Astrocyte (in vitro differentiated cells and primary cell): ENCODE measurements around the gene DLGAP1. TPM values are rescaled to one million over a fixed set of nuclear protein-coding genes. Genes with fewer than 3 reads are reported as not detected.

Source experiments
- DNase-seq: peaks from one replicate; pipeline ENCODE4 v3.0.0-alpha.2; 2010; ENCODE audit warnings: low read depth
- FAIRE-seq: peaks from 2 replicates; lab custom pipeline; 2011; peaks lifted over from hg19 to GRCh38; lab: Jason Lieb, UNC
- H2AFZ ChIP-seq: 2 replicates; pipeline ENCODE4 v1.6.0; 2012; ENCODE audit warnings: low read depth, low read length, inconsistent platforms
- H3K27ac ChIP-seq: 2 replicates; pipeline ENCODE4 v1.5.1; 2011; ENCODE audit warnings: low read depth, low read length, inconsistent platforms
- H3K27me3 ChIP-seq: 2 replicates; pipeline ENCODE4 v1.6.0; 2011; ENCODE audit warnings: low read length, inconsistent platforms; ENCODE audit not compliant: insufficient read depth
- H3K36me3 ChIP-seq: 2 replicates; pipeline ENCODE4 v1.5.1; 2011; ENCODE audit warnings: low read length, inconsistent platforms; ENCODE audit not compliant: insufficient read depth
- H3K4me1 ChIP-seq: 2 replicates; pipeline ENCODE4 v1.5.1; 2011; ENCODE audit warnings: low read length, inconsistent platforms; ENCODE audit not compliant: insufficient read depth
- H3K4me2 ChIP-seq: 2 replicates; pipeline ENCODE4 v1.6.0; 2012; ENCODE audit warnings: low read length, inconsistent platforms
- H3K4me3 ChIP-seq: 2 replicates; pipeline ENCODE4 v1.5.1; 2011; ENCODE audit warnings: low read depth, mild to moderate bottlenecking, low read length, inconsistent platforms; ENCODE audit not compliant: insufficient read depth
- H3K79me2 ChIP-seq: 2 replicates; pipeline ENCODE4 v1.6.0; 2012; ENCODE audit warnings: mild to moderate bottlenecking, low read length, inconsistent platforms; ENCODE audit not compliant: insufficient read depth
- H3K9ac ChIP-seq: 2 replicates; pipeline ENCODE4 v1.6.0; 2012; ENCODE audit warnings: mild to moderate bottlenecking, low read length, inconsistent platforms
- H3K9me3 ChIP-seq: 2 replicates; pipeline ENCODE4 v1.5.1; 2012; ENCODE audit warnings: low read depth, mild to moderate bottlenecking, low read length, inconsistent platforms; ENCODE audit not compliant: insufficient read depth
- H4K20me1 ChIP-seq: 2 replicates; pipeline ENCODE4 v1.6.0; 2012; ENCODE audit warnings: low read length, inconsistent platforms; ENCODE audit not compliant: insufficient read depth
- H3K27ac Mint-ChIP-seq: one replicate; pipeline ENCODE4 v1.8.0; 2021; ENCODE audit warnings: mild to moderate bottlenecking, mixed read lengths; ENCODE audit not compliant: unreplicated experiment
- H3K27me3 Mint-ChIP-seq: one replicate; pipeline ENCODE4 v1.8.0; 2021; ENCODE audit warnings: low read depth, mixed read lengths; ENCODE audit not compliant: unreplicated experiment
- H3K36me3 Mint-ChIP-seq: one replicate; pipeline ENCODE4 v1.8.0; 2021; ENCODE audit warnings: low read depth, mixed read lengths; ENCODE audit not compliant: unreplicated experiment
- H3K4me1 Mint-ChIP-seq: one replicate; pipeline ENCODE4 v1.8.0; 2021; ENCODE audit warnings: low read depth, mixed read lengths; ENCODE audit not compliant: unreplicated experiment
- H3K4me3 Mint-ChIP-seq: one replicate; pipeline ENCODE4 v1.8.0; 2021; ENCODE audit warnings: mild to moderate bottlenecking, moderate library complexity, mixed read lengths; ENCODE audit not compliant: unreplicated experiment
- H3K9me3 Mint-ChIP-seq: one replicate; pipeline ENCODE4 v1.8.0; 2021; ENCODE audit warnings: mild to moderate bottlenecking, mixed read lengths; ENCODE audit not compliant: unreplicated experiment
- CTCF ChIP-seq: IDR thresholded peaks from 2 replicates; pipeline ENCODE4 v1.5.1; 2011; ENCODE audit warnings: low read depth, mild to moderate bottlenecking, inconsistent platforms, low read length, moderate library complexity; ENCODE audit not compliant: insufficient read depth
- EZH2 ChIP-seq: IDR thresholded peaks from 2 replicates; pipeline ENCODE4 v1.6.1; 2012; ENCODE audit warnings: mild to moderate bottlenecking, low read length, inconsistent platforms; ENCODE audit not compliant: insufficient read depth
- total RNA-seq: library from RNA; stranded (reverse); gene quantifications from 2 replicates; pipeline ENCODE4 v1.2.1, GENCODE V29; 2021

Gene DLGAP1
- total RNA-seq, 1 donor from 2014 or later = 2.3 TPM

GRCh38 chr18:3892152-3892551 is 563.0 kb downstream of the DLGAP1 start:
- no peak overlapping the region for H3K4me3 ChIP-seq
- no peaks in the 10 kb centered on the region for H3K9me3 ChIP-seq
- H3K27ac Mint-ChIP-seq = peak overlapping the region; percentile 71
- no peak overlapping the region for H3K4me3 Mint-ChIP-seq
- H3K9me3 Mint-ChIP-seq = no peaks in the 10 kb centered on the region
- no peak for FAIRE-seq
- TF ChIP-seq CTCF = no peak
- no peak for TF ChIP-seq EZH2
- no peaks in the 10 kb centered on the region for H3K36me3 ChIP-seq
- DNase-seq = no peak
- no peak overlapping the region for H3K9ac ChIP-seq
- H3K4me1 ChIP-seq = peaks cover 9% of the 10 kb centered on the region
- no peak overlapping the region for H2AFZ ChIP-seq
- H3K27me3 Mint-ChIP-seq = no peaks in the 10 kb centered on the region
- no peaks in the 10 kb centered on the region for H4K20me1 ChIP-seq
- H3K27ac ChIP-seq = no peak overlapping the region
- no peaks in the 10 kb centered on the region for H3K27me3 ChIP-seq
- H3K36me3 Mint-ChIP-seq = no peaks in the 10 kb centered on the region
- no peak overlapping the region for H3K4me2 ChIP-seq
- H3K4me1 Mint-ChIP-seq = peaks cover 26% of the 10 kb centered on the region
- no peaks in the 10 kb centered on the region for H3K79me2 ChIP-seq

DNA sequence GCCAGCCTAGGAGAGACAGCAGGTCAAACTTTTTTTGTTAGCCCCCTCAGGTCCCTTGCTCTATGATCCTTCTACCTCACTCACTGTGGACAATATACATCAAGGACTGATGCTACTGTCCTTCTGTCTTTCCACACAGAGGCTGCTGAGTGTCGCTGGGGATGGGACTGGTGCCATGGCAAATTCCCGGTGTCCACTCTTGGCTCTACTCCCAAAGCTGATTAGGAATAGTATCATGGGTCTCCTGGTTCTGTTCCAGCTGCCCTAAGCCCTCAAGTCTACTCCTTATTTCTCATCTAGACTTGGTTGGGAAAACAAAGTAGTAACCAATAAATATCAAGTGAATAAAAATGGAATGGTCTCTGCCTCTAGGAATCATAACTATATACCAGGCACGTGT is 563.9 kb downstream of the DLGAP1 start:
- H4K20me1 ChIP-seq = no peaks in the 10 kb centered on the region
- no peak for FAIRE-seq
- peaks cover 26% of the 10 kb centered on the region for H3K4me1 Mint-ChIP-seq
- no peaks in the 10 kb centered on the region for H3K36me3 ChIP-seq
- no peaks in the 10 kb centered on the region for H3K9me3 Mint-ChIP-seq
- H2AFZ ChIP-seq = no peak overlapping the region
- H3K4me3 ChIP-seq = no peak overlapping the region
- H3K4me2 ChIP-seq = no peak overlapping the region
- DNase-seq = no peak
- TF ChIP-seq CTCF (no peak), EZH2 (no peak)
- H3K27me3 ChIP-seq = no peaks in the 10 kb centered on the region
- H3K27ac Mint-ChIP-seq = no peak overlapping the region
- no peaks in the 10 kb centered on the region for H3K79me2 ChIP-seq
- H3K4me1 ChIP-seq = peaks cover 9% of the 10 kb centered on the region
- H3K27ac ChIP-seq = no peak overlapping the region
- no peak overlapping the region for H3K4me3 Mint-ChIP-seq
- no peaks in the 10 kb centered on the region for H3K36me3 Mint-ChIP-seq
- no peak overlapping the region for H3K9ac ChIP-seq
- no peaks in the 10 kb centered on the region for H3K27me3 Mint-ChIP-seq
- no peaks in the 10 kb centered on the region for H3K9me3 ChIP-seq

DNA sequence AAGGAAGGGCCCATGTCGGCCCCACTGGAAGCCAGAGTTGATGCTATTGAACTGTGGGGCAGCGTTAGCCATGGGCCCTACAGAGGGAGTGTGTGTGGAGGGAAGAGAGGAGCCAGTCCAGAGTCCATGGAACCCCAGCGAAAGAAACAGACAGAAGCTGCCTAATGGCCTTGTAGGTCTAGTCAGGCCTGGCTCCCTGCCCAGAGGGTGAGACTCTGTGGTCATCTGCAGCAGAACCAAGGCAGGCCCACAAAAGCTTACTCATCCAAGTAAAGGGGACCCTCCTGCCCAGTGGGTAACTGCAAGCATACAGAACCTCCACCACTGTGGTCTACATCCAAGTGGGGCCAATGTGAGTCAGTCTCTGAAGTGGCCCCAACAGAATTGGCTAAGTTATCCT is 565.3 kb downstream of the DLGAP1 start:
- H3K27ac ChIP-seq = no peak overlapping the region
- H3K27me3 Mint-ChIP-seq = no peaks in the 10 kb centered on the region
- no peak overlapping the region for H3K9ac ChIP-seq
- H3K9me3 ChIP-seq = no peaks in the 10 kb centered on the region
- no peaks in the 10 kb centered on the region for H3K36me3 ChIP-seq
- no peak overlapping the region for H2AFZ ChIP-seq
- DNase-seq (peak; percentile 91), FAIRE-seq (no peak)
- no peak overlapping the region for H3K27ac Mint-ChIP-seq
- peaks cover 9% of the 10 kb centered on the region for H3K4me1 ChIP-seq
- H3K36me3 Mint-ChIP-seq = no peaks in the 10 kb centered on the region
- no peaks in the 10 kb centered on the region for H3K27me3 ChIP-seq
- TF ChIP-seq CTCF (no peak), EZH2 (no peak)
- H3K9me3 Mint-ChIP-seq = no peaks in the 10 kb centered on the region
- no peaks in the 10 kb centered on the region for H3K79me2 ChIP-seq
- H4K20me1 ChIP-seq = no peaks in the 10 kb centered on the region
- H3K4me3 ChIP-seq = no peak overlapping the region
- H3K4me1 Mint-ChIP-seq = peaks cover 26% of the 10 kb centered on the region
- H3K4me3 Mint-ChIP-seq = no peak overlapping the region
- H3K4me2 ChIP-seq = peak overlapping the region; percentile 11
